GM18526 (cell line): ENCODE measurements around the gene GRPEL2.

Experiments used
- POLR2A ChIP-seq: IDR thresholded peaks from 3 replicates; pipeline ENCODE4 v1.6.1; 2011; ENCODE audit not compliant: insufficient read length; ENCODE audit errors: extremely low read depth

Gene GRPEL2

GRCh38 chr5:149391524-149391923, 46.2 kb downstream of the GRPEL2 start:
- no peak for TF ChIP-seq POLR2A

- no peak for TF ChIP-seq POLR2A
Observed at GRCh38 chr5:149392718-149393117, 47.4 kb downstream of the GRPEL2 start.

GRCh38 chr5:149397530-149397929, 52.2 kb downstream of the GRPEL2 start:
- no peak for TF ChIP-seq POLR2A

GRCh38 chr5:149399775-149400174, 54.5 kb downstream of the GRPEL2 start:
- no peak for TF ChIP-seq POLR2A

GRCh38 chr5:149400304-149400703, 55.0 kb downstream of the GRPEL2 start:
- no peak for TF ChIP-seq POLR2A

- TF ChIP-seq POLR2A: no peak
Observed at GRCh38 chr5:149401051-149401450, 55.8 kb downstream of the GRPEL2 start.

GRCh38 chr5:149402291-149402690, 57.0 kb downstream of the GRPEL2 start:
- no peak for TF ChIP-seq POLR2A
